GDM1 (cell line): ENCODE data around the gene FRMD4A.

Experiments
- DNase-seq: peaks from one replicate; lab custom pipeline; 2025; lab: John Stamatoyannopoulos, UW

Gene FRMD4A

DNA sequence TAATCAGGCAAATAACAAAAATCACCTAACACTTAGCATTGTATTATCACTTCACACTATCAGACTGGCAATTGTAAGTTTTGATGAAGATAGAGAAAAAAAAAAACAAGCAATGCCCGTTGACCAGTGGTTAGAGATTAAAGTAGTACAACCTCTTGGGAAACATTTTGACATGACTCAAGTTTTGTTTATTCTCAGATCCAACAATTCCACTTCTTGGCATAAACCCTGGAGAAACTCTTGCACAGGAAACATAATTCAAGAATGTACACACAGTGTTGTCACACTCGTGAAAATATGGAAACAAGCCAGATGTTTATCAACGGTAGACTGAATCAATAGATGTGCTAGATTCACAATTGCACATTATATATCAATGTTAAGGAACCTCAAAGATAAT, 37.2 kb downstream of the FRMD4A start:
- no peak for DNase-seq

DNA sequence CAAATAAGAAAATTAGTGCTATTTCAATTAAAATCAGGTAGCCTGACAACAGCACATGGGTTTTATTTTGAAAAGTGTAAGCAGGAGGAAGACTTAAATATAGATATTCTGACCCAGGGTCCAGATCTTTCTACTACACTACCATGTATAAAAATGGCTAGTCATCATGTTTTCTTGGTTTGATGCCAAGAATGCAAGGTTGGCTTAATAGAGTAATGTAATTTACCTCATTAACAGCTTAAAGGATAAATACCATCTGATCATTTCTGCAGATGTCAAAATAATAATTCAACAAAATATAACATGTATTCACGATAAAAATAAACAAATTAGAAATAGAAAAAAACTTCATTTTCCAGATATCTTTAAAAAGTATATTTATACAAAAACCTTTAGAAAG, 39.4 kb downstream of the FRMD4A start:
- no peak for DNase-seq

DNA sequence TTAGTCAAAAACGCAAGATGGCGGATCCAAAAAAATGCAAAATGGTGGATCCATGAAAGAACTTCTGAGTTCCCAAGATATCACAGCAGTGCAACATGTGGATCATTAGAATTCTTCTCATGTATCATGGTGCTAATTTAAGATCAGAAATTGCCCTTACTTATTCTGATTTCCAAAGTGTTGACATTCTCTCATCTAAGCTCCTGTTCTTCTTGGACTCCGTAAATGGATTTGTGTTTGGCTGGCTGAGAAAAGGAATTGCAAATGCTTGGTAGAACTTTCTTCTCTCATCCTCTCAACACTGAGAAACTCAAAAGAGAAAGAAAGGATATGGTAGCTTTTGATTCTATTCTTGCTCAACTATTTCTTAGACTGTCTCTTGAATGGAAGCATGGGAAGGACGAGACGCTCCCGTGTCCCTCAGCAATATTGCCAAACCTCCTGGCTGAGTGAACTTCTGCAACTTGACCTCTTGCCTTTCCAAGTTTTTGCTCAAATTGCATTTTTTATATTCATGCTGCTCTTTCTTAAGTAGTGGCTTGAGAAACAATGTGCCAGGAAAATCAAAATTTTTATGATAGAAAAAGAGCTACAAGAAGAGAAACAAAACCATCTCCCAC, 44.7 kb downstream of the FRMD4A start:
- no peak for DNase-seq

GRCh38 chr10:14282276-14282675, 48.4 kb downstream of the FRMD4A start:
- no peak for DNase-seq

DNA sequence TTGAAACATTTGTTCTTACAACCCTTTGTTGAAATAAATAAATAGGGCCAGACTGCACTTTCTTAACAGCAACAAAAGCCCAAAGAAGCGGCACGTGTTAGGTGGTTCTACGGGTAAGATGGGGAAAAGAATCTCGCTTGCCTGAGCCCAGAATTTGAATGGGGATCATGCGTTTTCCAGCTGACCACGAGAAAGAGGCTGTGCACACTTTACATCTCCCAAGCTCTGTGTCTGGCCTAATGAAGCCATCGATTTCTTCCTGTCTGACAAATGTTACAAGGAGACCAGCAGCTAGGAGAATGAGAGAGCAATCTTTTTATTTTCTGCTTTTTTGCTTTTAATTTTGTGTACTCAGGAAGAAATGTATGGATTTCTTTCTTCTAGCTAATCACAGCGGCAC, 52.2 kb downstream of the FRMD4A start:
- DNase-seq: no peak

DNA sequence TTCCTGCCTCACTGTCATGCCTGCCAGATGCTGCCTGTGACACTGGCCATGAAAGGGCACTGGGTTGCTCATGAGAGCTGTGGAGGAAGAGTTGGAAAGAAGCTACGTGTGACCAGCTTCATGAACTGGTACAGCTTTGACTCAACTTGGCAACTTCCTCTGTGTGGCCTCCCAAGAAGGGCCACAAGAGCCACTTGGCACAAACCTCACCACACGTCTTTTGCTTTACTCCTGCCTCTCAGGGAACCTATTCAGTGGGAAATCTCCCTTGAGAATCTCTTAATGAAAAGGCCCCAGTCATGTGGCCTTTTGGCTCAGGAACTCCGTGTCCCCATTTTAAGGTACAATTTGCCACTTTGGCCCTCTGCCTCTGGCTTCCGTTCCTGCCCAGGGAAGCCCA, 54.5 kb downstream of the FRMD4A start:
- DNase-seq: no peak

- no peak for DNase-seq
Measured at GRCh38 chr10:14271621-14272020, 59.1 kb downstream of the FRMD4A start.

DNA sequence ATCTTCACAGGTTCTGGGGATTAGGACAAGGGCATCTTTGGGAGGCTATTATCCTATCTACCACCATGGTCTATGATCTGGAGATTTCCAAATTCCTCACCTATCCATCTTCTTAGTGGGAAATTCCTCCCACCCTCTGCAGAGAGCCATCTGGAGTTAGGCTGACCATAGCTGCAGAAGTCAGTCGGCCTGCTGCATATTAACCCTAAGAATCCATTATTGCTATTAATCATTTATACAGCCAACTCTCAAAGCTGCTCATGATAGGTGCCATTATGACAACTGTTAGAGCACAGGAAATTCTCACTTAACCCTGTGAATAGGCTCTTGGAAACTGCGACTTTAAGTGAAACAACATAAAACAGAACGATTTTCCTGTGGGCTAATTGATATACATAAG, 60.4 kb downstream of the FRMD4A start:
- no peak for DNase-seq

- DNase-seq: no peak
Measured at GRCh38 chr10:14265709-14266108, 65.0 kb downstream of the FRMD4A start.

GRCh38 chr10:14262836-14263425, 67.8 kb downstream of the FRMD4A start:
- DNase-seq: no peak

- no peak for DNase-seq
Measured at GRCh38 chr10:14261336-14261735, 69.4 kb downstream of the FRMD4A start.

DNA sequence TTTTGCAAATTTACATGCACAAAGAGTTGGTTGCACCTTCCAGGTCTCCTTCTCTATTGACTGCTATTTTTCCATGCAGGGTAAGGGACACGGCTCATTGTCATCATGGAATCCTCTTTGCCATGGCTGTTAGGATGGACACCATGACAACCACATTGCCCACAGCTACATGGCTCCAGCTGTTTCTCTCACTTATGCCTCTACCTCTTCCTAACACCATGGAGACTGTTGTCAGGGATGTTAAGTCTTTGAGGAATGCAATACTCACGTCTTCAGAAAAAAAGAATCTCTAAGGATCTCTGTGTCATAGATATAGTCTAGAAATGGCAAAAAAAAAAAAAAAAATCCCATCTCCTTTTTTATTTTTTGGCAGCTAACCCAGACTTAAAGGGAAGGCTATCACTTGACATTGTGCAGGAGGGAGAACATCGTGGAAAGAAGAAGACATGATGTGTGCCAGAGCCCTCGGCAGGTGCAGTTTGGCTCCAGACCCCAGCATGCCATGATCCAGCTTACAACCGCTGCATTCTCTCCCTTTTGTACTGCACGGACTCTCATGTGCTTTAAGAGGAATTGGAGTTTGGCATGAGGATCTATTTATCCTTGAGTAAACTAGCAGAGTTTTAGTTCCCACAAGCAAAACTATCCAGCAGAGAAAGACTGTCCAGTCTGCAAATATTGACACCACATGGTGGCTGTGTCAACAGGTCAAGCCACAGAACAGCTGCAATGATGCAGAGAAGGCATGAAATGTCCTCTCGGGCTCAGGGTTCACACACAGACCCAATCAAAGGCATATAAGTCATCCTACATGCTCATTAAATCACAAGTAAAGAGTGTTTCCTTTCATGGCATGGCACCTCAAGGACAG, 70.8 kb downstream of the FRMD4A start:
- DNase-seq: no peak

GRCh38 chr10:14254368-14254767, 76.4 kb downstream of the FRMD4A start:
- no peak for DNase-seq

DNA sequence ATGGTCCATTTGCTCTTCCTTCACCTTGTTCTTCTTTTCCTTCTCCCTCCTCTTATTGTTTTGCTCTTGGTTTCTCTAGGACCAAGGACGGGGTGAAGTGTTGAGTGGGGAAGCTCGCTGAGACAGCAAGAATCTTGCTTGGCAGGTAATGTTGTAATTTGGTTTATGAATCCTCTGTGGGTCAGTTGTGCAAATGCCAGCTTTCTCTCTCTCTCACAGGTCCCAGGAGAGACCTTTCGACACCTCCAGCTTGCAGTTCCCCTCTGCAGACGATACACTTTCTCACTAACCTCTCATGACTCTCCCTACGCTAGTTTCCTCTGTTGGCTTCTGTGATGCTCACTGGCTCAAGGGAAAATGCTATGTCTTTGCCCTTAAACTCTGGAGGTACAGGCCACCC, 77.0 kb downstream of the FRMD4A start:
- no peak for DNase-seq

GRCh38 chr10:14253079-14253478, 77.6 kb downstream of the FRMD4A start:
- no peak for DNase-seq

DNA sequence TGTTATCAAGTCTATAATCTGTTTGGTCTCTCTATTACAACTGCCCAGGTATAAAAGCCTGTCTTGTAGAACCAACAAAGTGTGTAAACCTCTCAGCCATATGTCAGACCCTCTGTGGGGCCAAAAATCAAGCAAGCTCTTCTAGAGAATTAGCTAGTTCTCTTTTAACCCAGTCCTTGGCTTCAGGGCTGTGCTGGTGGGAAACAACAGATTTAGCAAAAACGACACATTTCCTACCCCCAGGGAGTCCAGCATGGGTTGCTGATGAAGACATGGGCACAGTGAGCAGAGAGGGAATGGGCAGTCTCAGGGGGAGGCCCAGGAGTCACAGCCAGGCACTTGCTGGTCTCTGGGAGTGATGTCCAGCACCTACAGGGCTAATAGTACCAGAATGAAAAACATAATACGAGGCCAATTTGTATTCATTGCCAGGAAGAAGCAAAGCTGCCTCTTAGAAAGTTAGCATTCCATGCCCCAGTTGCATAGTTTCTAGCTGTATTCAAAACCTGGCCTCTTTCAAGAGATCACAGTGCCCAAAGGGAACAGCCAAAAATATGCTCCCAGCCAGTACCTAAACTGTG, 80.1 kb downstream of the FRMD4A start:
- no peak for DNase-seq

GRCh38 chr10:14247377-14248116, 83.2 kb downstream of the FRMD4A start:
- no peak for DNase-seq

- no peak for DNase-seq
Measured at GRCh38 chr10:14244801-14245211, 85.9 kb downstream of the FRMD4A start.

GRCh38 chr10:14244147-14244546, 86.6 kb downstream of the FRMD4A start:
- no peak for DNase-seq

- no peak for DNase-seq
Measured at GRCh38 chr10:14243221-14243620, 87.5 kb downstream of the FRMD4A start.

DNA sequence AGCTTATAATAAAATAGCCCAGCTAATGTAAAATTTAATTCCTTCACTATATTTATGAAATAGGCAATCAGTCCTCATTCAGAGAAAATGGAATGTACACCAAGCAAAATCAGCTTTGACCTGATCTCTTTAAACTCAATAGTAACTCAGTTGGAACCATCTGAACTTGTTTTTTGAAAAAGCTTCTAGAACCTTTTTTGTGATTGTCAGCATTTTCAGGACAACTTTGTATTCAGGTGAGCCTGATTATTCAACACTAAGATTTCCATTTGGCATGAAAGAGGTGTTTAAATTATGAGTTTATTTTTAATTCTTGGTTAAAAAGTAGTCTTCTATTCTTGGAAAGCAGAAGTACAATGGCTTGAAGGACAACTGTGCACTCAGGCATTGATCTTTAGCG, 89.5 kb downstream of the FRMD4A start:
- DNase-seq: no peak
